ENCODE measurements around the gene CD6. TPM values are rescaled to one million over a fixed set of nuclear protein-coding genes. Genes with fewer than 3 reads are reported as not detected.

Gene CD6
- total and polyA plus RNA-seq, 2 donors (not counting 3 experiments of a cell fraction or from before 2014, with no cell fraction given), result not detected

DNA sequence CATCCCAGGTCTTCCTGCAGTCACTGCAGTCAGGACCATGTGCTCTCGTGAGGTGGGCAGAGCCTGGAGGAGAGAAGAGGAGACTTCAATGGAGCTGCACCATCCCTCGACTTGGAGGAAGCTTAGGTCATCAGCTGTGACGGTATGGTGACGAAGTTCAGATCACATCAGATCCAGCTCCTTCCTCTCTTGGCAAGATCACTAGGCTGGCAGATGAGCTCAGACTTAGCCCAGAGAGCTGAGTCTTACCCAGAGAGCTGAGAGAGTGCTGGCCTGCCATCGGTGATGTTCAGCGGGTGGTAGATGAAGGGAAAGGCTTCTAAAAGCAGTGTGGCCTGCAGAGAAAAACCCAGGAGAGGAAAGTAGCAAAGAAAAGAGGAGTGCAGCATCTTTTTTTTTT lies 17.7 kb upstream of the CD6 start:
- no peak overlapping the region for H3K4me3 ChIP-seq (replicated peaks in 1 of 3; ENCODE audit: insufficient read depth in 1 of 3, low read depth in 1 of 3, low read length in 3 of 3)
- no peaks in the 10 kb centered on the region for H3K9me3 ChIP-seq (replicated peaks; ENCODE audit: control insufficient read depth, insufficient read depth, low read length)
- ChIA-PET CTCF (interaction anchor here (1.0 to 2.0 kb wide), 5 partner anchors 8 to 176 kb away, joined by 3 to 8 read pairs (median 5); no protein-coding TSS in a partner anchor), POLR2A (interaction anchor here (0.8 kb wide), 1 partner anchor 17 kb away, joined by 5 read pairs; no protein-coding TSS in a partner anchor)
- no TSS peak for BruUV-seq (replicated peaks)
- H3K9me1 ChIP-seq (replicated peaks; ENCODE audit: control insufficient read depth, extremely low read depth, insufficient read depth, low read length), result no peaks in the 10 kb centered on the region
- H3K27me3 ChIP-seq (ENCODE audit: control insufficient read depth in 2 of 2, insufficient read depth in 2 of 2, low read length in 2 of 2), result peaks cover 2 to 13% of the 10 kb centered on the region in 2 experiments
- peak; percentile 29 for DNase-seq (ENCODE audit: low read depth, low spot score)
- dilution Hi-C loops (cut with MboI; ENCODE audit: extremely low pct_ligation_motif_present, low sequenced_read_pairs) (no loop called here), intact Hi-C loops (cut with micrococcal nuclease) (no loop called here)
- no peak for TF ChIP-seq CTCF (IDR thresholded peaks at IDR 0.05; ENCODE audit: extremely low read depth in 1 of 2, insufficient read depth in 1 of 2, low read depth in 1 of 2, low read length in 2 of 2)
- no peaks in the 10 kb centered on the region for H4K20me1 ChIP-seq (replicated peaks; ENCODE audit: control insufficient read depth, extremely low read depth, insufficient read depth, low read length)
- H3K36me3 ChIP-seq (ENCODE audit: control insufficient read depth in 2 of 2, extremely low read depth in 1 of 2, insufficient read depth in 2 of 2, low read length in 2 of 2), result no peaks in the 10 kb centered on the region
- no peak overlapping the region for H3K9ac ChIP-seq (replicated peaks; ENCODE audit: extremely low read depth, insufficient read depth, low read length)
- peaks cover 10% of the 10 kb centered on the region for H3K4me1 ChIP-seq (ENCODE audit: control insufficient read depth, extremely low read depth, insufficient read depth, low read length)
- FAIRE-seq, result peak; percentile 71
- no peaks in the 10 kb centered on the region for H3K79me2 ChIP-seq (ENCODE audit: control insufficient read depth, insufficient read depth, low read length)
- no peak overlapping the region for H2AFZ ChIP-seq (ENCODE audit: low read depth, low read length)
- no peak overlapping the region for H3K27ac ChIP-seq (ENCODE audit: insufficient read depth, low read depth, low read length)
- H3K4me2 ChIP-seq (ENCODE audit: insufficient read depth, low read length), result no peak overlapping the region

- BruUV-seq (replicated peaks), result no TSS peak
- TF ChIP-seq CTCF (IDR thresholded peaks at IDR 0.05; ENCODE audit: extremely low read depth in 1 of 2, insufficient read depth in 1 of 2, low read depth in 1 of 2, low read length in 2 of 2) (no peak), POLR2AphosphoS5 (IDR thresholded peaks at IDR 0.05; ENCODE audit: insufficient read depth, low read depth, low read length) (no peak), POLR2A (IDR thresholded peaks at IDR 0.05; ENCODE audit: low read depth, low read length) (no peak), EZH2 (IDR thresholded peaks at IDR 0.05; ENCODE audit: borderline replicate concordance, low read depth, low read length, severe bottlenecking) (no peak), MYC (IDR thresholded peaks at IDR 0.05; ENCODE audit: low read depth, low read length) (no peak), FOS (IDR thresholded peaks at IDR 0.05; ENCODE audit: borderline replicate concordance, insufficient read depth, low read length) (no peak)
- Histone ChIP-seq H3K9ac (replicated peaks; ENCODE audit: extremely low read depth, insufficient read depth, low read length) (no peak overlapping the region), H3K4me3 (replicated peaks in 1 of 3; ENCODE audit: insufficient read depth in 1 of 3, low read depth in 1 of 3, low read length in 3 of 3) (no peak overlapping the region), H4K20me1 (replicated peaks; ENCODE audit: control insufficient read depth, extremely low read depth, insufficient read depth, low read length) (no peaks in the 10 kb centered on the region), H3K36me3 (ENCODE audit: control insufficient read depth in 2 of 2, extremely low read depth in 1 of 2, insufficient read depth in 2 of 2, low read length in 2 of 2) (no peaks in the 10 kb centered on the region), H3K27ac (ENCODE audit: insufficient read depth, low read depth, low read length) (no peak overlapping the region), H3K4me1 (ENCODE audit: control insufficient read depth, extremely low read depth, insufficient read depth, low read length) (peaks cover 10% of the 10 kb centered on the region), H3K9me3 (replicated peaks; ENCODE audit: control insufficient read depth, insufficient read depth, low read length) (no peaks in the 10 kb centered on the region), H3K79me2 (ENCODE audit: control insufficient read depth, insufficient read depth, low read length) (no peaks in the 10 kb centered on the region), H3K27me3 (ENCODE audit: control insufficient read depth in 2 of 2, insufficient read depth in 2 of 2, low read length in 2 of 2) (peaks cover 2 to 13% of the 10 kb centered on the region in 2 experiments), H3K9me1 (replicated peaks; ENCODE audit: control insufficient read depth, extremely low read depth, insufficient read depth, low read length) (no peaks in the 10 kb centered on the region), H2AFZ (ENCODE audit: low read depth, low read length) (no peak overlapping the region), H3K4me2 (ENCODE audit: insufficient read depth, low read length) (no peak overlapping the region)
- CTCF ChIA-PET, result interaction anchor here (1.0 to 2.0 kb wide), 5 partner anchors 9 to 176 kb away, joined by 3 to 8 read pairs (median 5); no protein-coding TSS in a partner anchor
- intact Hi-C loops (cut with micrococcal nuclease) (no loop called here), dilution Hi-C loops (cut with MboI; ENCODE audit: extremely low pct_ligation_motif_present, low sequenced_read_pairs) (no loop called here)
- no peak for FAIRE-seq
- no peak for DNase-seq (ENCODE audit: low read depth, low spot score)
- POLR2A ChIA-PET, result no interaction called here
Observed at GRCh38 chr11:60954421-60954820, 17.1 kb upstream of the CD6 start.
